GM12878 (cell line): ENCODE results near the gene SNAI3. TPM values are rescaled to one million over a fixed set of nuclear protein-coding genes. Genes with fewer than 3 reads are reported as not detected.
A peak's percentile ranks its signal among the peaks of the same experiment; 100 is the strongest.

Source experiments
- ATAC-seq: fragments of 200-7000 bp; cut with Tn5 transposase; 3 replicates; pipeline ENCODE4 v1.9.1; 2020; ENCODE audit warnings: mild to moderate bottlenecking, moderate library complexity
- BruUV-seq: library from RNA; stranded (reverse); fragments of 400-500 nt; replicated peaks from 2 replicates; lab custom pipeline; 2021; lab: Mats Ljungman, UMichigan
- CTCF ChIA-PET: fragments of 300-600 bp; sonication (Branson Sonifier 250); formaldehyde crosslinking; extraction: SDS; loops from one replicate; lab custom pipeline; 2021; ENCODE audit warnings: inconsistent platforms; lab: Yijun Ruan, JAX
- POLR2A ChIA-PET: fragments of 350-600 bp; formaldehyde crosslinking; extraction: SDS; loops from one replicate; lab custom pipeline; 2021; ENCODE audit warnings: inconsistent platforms; lab: Charles Lee
- RAD21 ChIA-PET: fragments of 300-600 bp; sonication (Branson Sonifier 250); formaldehyde crosslinking; loops from one replicate; lab custom pipeline; 2023; ENCODE audit warnings: antibody characterized with exemption; ENCODE audit not compliant: unreplicated experiment; lab: Charles Lee
- SMC1A ChIA-PET: fragments of 300-600 bp; sonication (Branson Sonifier 250); formaldehyde crosslinking; loops from one replicate; lab custom pipeline; 2023; ENCODE audit not compliant: unreplicated experiment, uncharacterized antibody; lab: Charles Lee
- DNase-seq: peaks from one replicate; pipeline ENCODE4 v3.0.0-alpha.2; 2011; ENCODE audit warnings: low read depth, low spot score
- FAIRE-seq: peaks from 3 replicates; lab custom pipeline; 2011; peaks lifted over from hg19 to GRCh38; lab: Jason Lieb, UNC
- H2AFZ ChIP-seq: 2 replicates; pipeline ENCODE4 v1.6.0; 2011; ENCODE audit warnings: low read depth, low read length, control low read depth; ENCODE audit not compliant: control insufficient read depth
- H3K27ac ChIP-seq: 2 replicates; pipeline ENCODE4 v1.5.1; 2011; ENCODE audit warnings: control low read depth; ENCODE audit not compliant: control insufficient read depth, insufficient read depth
- H3K27me3 ChIP-seq, 2 experiments: replicated peaks in 1 of 2; 2 replicates each; pipeline versions ENCODE4 v1.6.0 to v1.6.1; 2011; ENCODE audit warnings: low read length in 1 of 2; ENCODE audit not compliant: control insufficient read depth in 2 of 2, insufficient read depth in 2 of 2
- H3K36me3 ChIP-seq, 2 experiments: 2 replicates each; pipeline ENCODE4 v1.5.1; 2011; ENCODE audit warnings: low read length in 1 of 2; ENCODE audit not compliant: control insufficient read depth in 2 of 2, insufficient read depth in 2 of 2
- H3K4me1 ChIP-seq: 2 replicates; pipeline ENCODE4 v1.6.1; 2011; ENCODE audit warnings: mild to moderate bottlenecking, low read length, moderate library complexity, mixed read lengths; ENCODE audit not compliant: control insufficient read depth, insufficient read depth
- H3K4me2 ChIP-seq: 2 replicates; pipeline ENCODE4 v1.6.0; 2011; ENCODE audit warnings: control low read depth; ENCODE audit not compliant: control insufficient read depth, insufficient read depth
- H3K4me3 ChIP-seq: fragments of 200-600 bp; sonication (generic); 2 replicates; pipeline ENCODE4 v1.5.1; 2016
- H3K79me2 ChIP-seq: 2 replicates; pipeline ENCODE4 v1.6.0; 2011; ENCODE audit warnings: low read length; ENCODE audit not compliant: control insufficient read depth, insufficient read depth
- H3K9ac ChIP-seq: 2 replicates; pipeline ENCODE4 v1.8.0; 2011; ENCODE audit warnings: low read length, control low read depth, mixed read lengths; ENCODE audit not compliant: control insufficient read depth, insufficient read depth
- H3K9me3 ChIP-seq: replicated peaks from 3 replicates; pipeline ENCODE4 v1.5.1; 2011; ENCODE audit warnings: mild to moderate bottlenecking, low read length; ENCODE audit not compliant: control insufficient read depth, insufficient read depth
- H4K20me1 ChIP-seq: 2 replicates; pipeline ENCODE4 v1.6.0; 2011; ENCODE audit not compliant: control insufficient read depth, insufficient read depth
- EED ChIP-seq: sonication (generic); IDR thresholded peaks from 2 replicates; pipeline ENCODE4 v1.6.1; 2016; ENCODE audit warnings: antibody characterized with exemption, low read depth
- FOXM1 ChIP-seq: IDR thresholded peaks from 2 replicates; pipeline ENCODE4 v1.6.1; 2012; ENCODE audit warnings: low read depth, mild to moderate bottlenecking, inconsistent platforms, low read length, moderate library complexity
- NR2C1 ChIP-seq: fragments of 450-650 bp; IDR thresholded peaks from 2 replicates; pipeline ENCODE4 v1.6.1; 2017; ENCODE audit warnings: antibody characterized with exemption, mild to moderate bottlenecking, moderate library complexity
- SIX5 ChIP-seq: IDR thresholded peaks from 2 replicates; pipeline ENCODE4 v1.6.1; 2011; ENCODE audit warnings: mild to moderate bottlenecking, low read depth, low read length, moderate library complexity; ENCODE audit not compliant: severe bottlenecking
- ZNF384 ChIP-seq: IDR thresholded peaks from 2 replicates; pipeline ENCODE4 v1.6.1; 2012; ENCODE audit warnings: low read depth, mild to moderate bottlenecking, low read length, improper control_type of control experiment, borderline replicate concordance
- WGBS: methylation state at CpG from one replicate; pipeline ENCODE4 v1.1.6; 2016; ENCODE audit warnings: low lambda C conversion rate; ENCODE audit not compliant: insufficient replicate concordance, insufficient coverage; ENCODE audit errors: missing lambda C conversion rate; 5-methylcytosine and 5-hydroxymethylcytosine counted together
- in situ Hi-C: fragments of 300-500 bp; cut with MboI; formaldehyde crosslinking; loops from 9 replicates; pipeline ENCODE4 v1.14.3; 2018; ENCODE audit warnings: mixed read lengths
- intact Hi-C: fragments of 100-400 bp; cut with micrococcal nuclease; formaldehyde crosslinking; loops from one replicate; pipeline ENCODE4 v1.14.2; 2022; ENCODE audit not compliant: unreplicated experiment
- polyA plus RNA-seq, 11 experiments: library from polyadenylated mRNA; depleted of rRNA in 4 of 11; unstranded in 6 of 11; stranded (reverse) in 5 of 11; fragments of >200 nt; fragmentation: Nextera tagmentation in 4 of 11; fragmentation: Illumina TruSeq in 1 of 11; extraction: Ambion mirVana in 4 of 11; extraction: Trizol in 1 of 11; gene quantifications; 1 replicate in 1 of 11; 2 replicates in 10 of 11; pipeline versions ENCODE4 v1.2.1 to v1.2.3, GENCODE V29; 2011 to 2016; ENCODE audit warnings: inconsistent platforms in 2 of 11, missing spikeins in 2 of 11, low read depth in 1 of 11
- total RNA-seq, 4 experiments: library from RNA; depleted of rRNA in 3 of 4; stranded (reverse); fragments of >200 nt in 3 of 4; fragmentation: Illumina TruSeq in 1 of 4; extraction: Trizol in 1 of 4; gene quantifications; 2 replicates each; pipeline versions ENCODE4 v1.2.1 to v1.2.3, GENCODE V29; 2013 to 2021
- TF ChIP-seq, protein P1 (sequence below), 3 experiments: IDR thresholded peaks in 2 of 3; conservative IDR thresholded peaks in 1 of 3; 2 replicates each; pipeline ENCODE4 v1.5.1; 2011; ENCODE audit warnings: low read depth in 3 of 3, low read length in 3 of 3, mild to moderate bottlenecking in 3 of 3, control low read depth in 2 of 3, moderate library complexity in 2 of 3, inconsistent platforms in 1 of 3, mixed read lengths in 1 of 3; ENCODE audit not compliant: control insufficient read depth in 2 of 3, insufficient read depth in 1 of 3; ENCODE audit errors: extremely low read depth in 1 of 3
- TF ChIP-seq, protein P2 (sequence below): IDR thresholded peaks from 2 replicates; pipeline ENCODE4 v1.6.1; 2012; ENCODE audit warnings: low read depth, low read length, improper control_type of control experiment

SNAI3 gene
- total and polyA plus RNA-seq, 10 of the 15 experiments (the other 5 are each of a cell fraction or from before 2014, with no cell fraction given): 0.21 to 7.4 (median 3.0) TPM

DNA sequence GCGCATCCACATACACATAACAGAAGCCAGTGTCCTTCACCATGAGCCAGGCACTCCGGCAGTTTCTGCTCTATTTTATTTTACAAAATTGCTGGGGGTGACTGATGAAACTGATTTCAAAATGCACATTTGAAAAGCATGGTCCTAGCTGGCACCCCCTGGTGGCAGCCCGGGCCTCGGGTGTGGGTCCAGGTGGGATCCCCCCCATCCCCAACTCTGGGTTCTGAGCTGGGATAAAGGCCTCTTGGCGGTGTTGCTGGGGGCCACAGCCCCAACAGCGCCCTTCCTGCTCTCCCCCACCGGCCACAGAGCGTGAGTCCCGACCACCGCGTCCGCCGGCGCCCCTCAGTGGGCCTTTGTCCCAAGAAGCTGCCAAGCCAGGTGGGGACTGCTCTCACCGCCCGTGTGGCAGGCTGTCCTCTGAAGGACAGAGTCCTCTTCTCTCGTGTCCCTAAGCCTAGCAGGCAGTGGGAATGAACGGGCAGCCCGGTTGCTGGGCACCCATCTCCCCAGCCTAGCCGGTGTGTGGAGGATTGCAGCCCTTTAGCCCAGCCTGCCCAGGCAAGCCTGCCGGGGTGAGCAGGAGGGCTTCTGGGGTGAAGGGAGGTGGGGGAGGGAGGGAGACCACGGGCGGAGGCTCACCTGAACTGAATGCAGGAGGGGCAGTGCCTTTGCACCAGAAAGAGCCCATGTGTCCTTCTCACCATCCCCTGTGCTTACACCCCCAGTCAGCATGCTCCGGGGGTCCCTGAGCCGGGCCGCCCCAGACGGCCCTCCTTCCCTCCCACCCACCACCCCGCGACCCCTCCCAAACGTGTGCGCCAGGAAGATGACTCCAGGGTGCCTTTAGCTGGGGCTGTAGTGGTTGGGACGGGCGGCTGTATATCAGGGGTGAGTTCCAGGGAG lies 898 bp downstream of the SNAI3 start (continued):
- TF ChIP-seq, protein P1, sequence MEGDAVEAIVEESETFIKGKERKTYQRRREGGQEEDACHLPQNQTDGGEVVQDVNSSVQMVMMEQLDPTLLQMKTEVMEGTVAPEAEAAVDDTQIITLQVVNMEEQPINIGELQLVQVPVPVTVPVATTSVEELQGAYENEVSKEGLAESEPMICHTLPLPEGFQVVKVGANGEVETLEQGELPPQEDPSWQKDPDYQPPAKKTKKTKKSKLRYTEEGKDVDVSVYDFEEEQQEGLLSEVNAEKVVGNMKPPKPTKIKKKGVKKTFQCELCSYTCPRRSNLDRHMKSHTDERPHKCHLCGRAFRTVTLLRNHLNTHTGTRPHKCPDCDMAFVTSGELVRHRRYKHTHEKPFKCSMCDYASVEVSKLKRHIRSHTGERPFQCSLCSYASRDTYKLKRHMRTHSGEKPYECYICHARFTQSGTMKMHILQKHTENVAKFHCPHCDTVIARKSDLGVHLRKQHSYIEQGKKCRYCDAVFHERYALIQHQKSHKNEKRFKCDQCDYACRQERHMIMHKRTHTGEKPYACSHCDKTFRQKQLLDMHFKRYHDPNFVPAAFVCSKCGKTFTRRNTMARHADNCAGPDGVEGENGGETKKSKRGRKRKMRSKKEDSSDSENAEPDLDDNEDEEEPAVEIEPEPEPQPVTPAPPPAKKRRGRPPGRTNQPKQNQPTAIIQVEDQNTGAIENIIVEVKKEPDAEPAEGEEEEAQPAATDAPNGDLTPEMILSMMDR (IDR thresholded peaks at IDR 0.05 in 2 of 3, conservative IDR thresholded peaks at IDR 0.05 in 1 of 3; ENCODE audit: control insufficient read depth in 2 of 3, extremely low read depth in 1 of 3, insufficient read depth in 1 of 3, low read depth in 3 of 3, low read length in 3 of 3): peak; percentile 40 to 60 (median 60)

DNA sequence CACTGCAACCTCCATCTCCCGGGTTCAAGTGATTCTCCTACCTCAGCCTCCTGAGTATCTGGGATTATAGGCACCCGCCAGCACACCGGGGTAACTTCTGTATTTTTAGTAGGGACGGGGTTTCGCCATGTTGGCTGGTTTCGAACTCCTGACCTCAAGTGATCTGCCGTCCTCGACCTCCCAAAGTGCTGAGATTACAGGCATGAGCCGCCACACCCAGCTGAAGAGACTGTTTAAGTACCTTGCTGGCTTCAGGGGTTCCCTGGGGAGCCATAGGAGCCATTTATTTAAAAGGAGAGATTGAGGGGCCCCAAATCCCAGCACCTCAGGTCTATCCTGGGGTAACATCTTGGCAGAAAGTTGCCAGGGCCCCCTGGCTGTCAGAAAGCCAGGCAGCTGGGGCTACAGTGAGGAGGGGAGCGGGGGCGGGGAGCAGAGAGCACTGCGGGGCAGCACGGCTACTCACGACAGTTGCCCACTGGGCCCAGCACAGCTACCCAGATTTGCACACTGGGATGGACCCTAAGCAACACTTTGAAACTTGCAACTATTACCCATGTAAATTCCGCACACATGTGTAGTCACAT lies 1.6 kb downstream of the SNAI3 start:
- TF ChIP-seq, protein P2, sequence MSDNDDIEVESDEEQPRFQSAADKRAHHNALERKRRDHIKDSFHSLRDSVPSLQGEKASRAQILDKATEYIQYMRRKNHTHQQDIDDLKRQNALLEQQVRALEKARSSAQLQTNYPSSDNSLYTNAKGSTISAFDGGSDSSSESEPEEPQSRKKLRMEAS: no peak
- TF ChIP-seq SIX5 (no peak), FOXM1 (no peak), EED (no peak), NR2C1 (no peak), ZNF384 (no peak)
- SMC1A ChIA-PET: no interaction called here
- POLR2A ChIA-PET: no interaction called here
- Histone ChIP-seq H3K4me2 (peak overlapping the region; percentile 92), H3K27me3 (no peaks in the 10 kb centered on the region; a peak in 1 of 4 replicates), H3K79me2 (no peaks in the 10 kb centered on the region; the same call in 1 of the 2 replicates), H3K27ac (no peak overlapping the region), H3K4me1 (peaks cover 40% of the 10 kb centered on the region), H3K9me3 (no peaks in the 10 kb centered on the region), H3K4me3 (no peak overlapping the region; the same call in 1 of the 2 replicates), H3K9ac (peak overlapping the region; percentile 7; the same call in 1 of the 2 replicates), H3K36me3 (no peaks in the 10 kb centered on the region), H2AFZ (no peak overlapping the region), H4K20me1 (no peaks in the 10 kb centered on the region)
- BruUV-seq: no TSS peak
- FAIRE-seq (no peak), DNase-seq (no peak), ATAC-seq (no peak)
- in situ Hi-C loops (no loop called here), intact Hi-C loops (no loop called here)
- RAD21 ChIA-PET: interaction anchor here (1.0 to 1.2 kb wide), 2 partner anchors 18 to 21 kb away, joined by 3 to 6 read pairs; partner anchors contain the start of gene MVD
- WGBS: 63% methylated on average over 15 of the region's 15 CpGs
- CTCF ChIA-PET: interaction anchor here (1.1 to 1.3 kb wide), 5 partner anchors 11 to 97 kb away, joined by 3 to 6 read pairs (median 3); partner anchors contain the start of gene MVD
